ENCODE measurements around the gene MSL1. TPM values are rescaled to one million over a fixed set of nuclear protein-coding genes. Genes with fewer than 3 reads are reported as not detected.
A peak's percentile ranks its signal among the peaks of the same experiment; 100 is the strongest.

Gene MSL1
- total and polyA plus RNA-seq, 9 of the 15 experiments (the other 6 are each of a cell fraction or from before 2014, with no cell fraction given): 13.8 to 120 (median 61.9) TPM

- no peak for TF ChIP-seq GTF3C2 (IDR thresholded peaks at IDR 0.05; ENCODE audit: borderline replicate concordance, extremely low read depth, insufficient read length)
- TF ChIP-seq GTF2E2 (tag; IDR thresholded peaks at IDR 0.05): no peak
- TF ChIP-seq JUN (IDR thresholded peaks at IDR 0.05; ENCODE audit: borderline replicate concordance, low read depth, low read length): peak; percentile 71
- no peak for TF ChIP-seq JUN (CRISPR knock-in tag; IDR thresholded peaks at IDR 0.05; ENCODE audit: borderline replicate concordance)
- 0 out of 4 replicates have a peak, but pooled peaks have one; percentile 46 to 63 for TF ChIP-seq TBL1XR1 (IDR thresholded peaks at IDR 0.05; ENCODE audit: low read length in 2 of 2)
- TF ChIP-seq ZBTB11 (CRISPR knock-in tag; IDR thresholded peaks at IDR 0.05): no peak
- no peak for TF ChIP-seq TCF7L2 (IDR thresholded peaks at IDR 0.05; ENCODE audit: low read depth, low read length)
- TF ChIP-seq MAFG (tag; conservative IDR thresholded peaks at IDR 0.05): no peak
- no peak for TF ChIP-seq NCOA6 (IDR thresholded peaks at IDR 0.05)
- no peak for TF ChIP-seq ZFP36 (IDR thresholded peaks at IDR 0.05; ENCODE audit: low read depth, low read length, partially characterized antibody)
- no peak for TF ChIP-seq HDAC6 (IDR thresholded peaks at IDR 0.05; ENCODE audit: low read depth, low read length)
- TF ChIP-seq COPS2 (conservative IDR thresholded peaks at IDR 0.05): no peak
- TF ChIP-seq PATZ1 (CRISPR knock-in tag; IDR thresholded peaks at IDR 0.05; ENCODE audit: borderline replicate concordance): no peak
- TF ChIP-seq ZBTB26 (CRISPR knock-in tag; IDR thresholded peaks at IDR 0.05): peak; percentile 5; the same call in 1 of the 2 replicates
- TF ChIP-seq RFX5 (IDR thresholded peaks at IDR 0.05; ENCODE audit: low read depth, low read length): peak; percentile 53; the same call in 1 of the 2 replicates
- TF ChIP-seq U2AF2 (optimal IDR thresholded peaks at IDR 0.05; ENCODE audit: low read depth, low read length): no peak
- no peak for TF ChIP-seq YBX1 (IDR thresholded peaks at IDR 0.05)
Observed at GRCh38 chr17:40111221-40112128, 10.3 kb upstream of the MSL1 start (continued).
